Suppressor macrophage treated with lipopolysaccharide for 4 hours (primary cell): ENCODE results near the gene SLC35G6.

Experiments used
- DNase-seq: peaks from one replicate; pipeline ENCODE4 v3.0.0-alpha.2; 2020

The SLC35G6 gene

DNA sequence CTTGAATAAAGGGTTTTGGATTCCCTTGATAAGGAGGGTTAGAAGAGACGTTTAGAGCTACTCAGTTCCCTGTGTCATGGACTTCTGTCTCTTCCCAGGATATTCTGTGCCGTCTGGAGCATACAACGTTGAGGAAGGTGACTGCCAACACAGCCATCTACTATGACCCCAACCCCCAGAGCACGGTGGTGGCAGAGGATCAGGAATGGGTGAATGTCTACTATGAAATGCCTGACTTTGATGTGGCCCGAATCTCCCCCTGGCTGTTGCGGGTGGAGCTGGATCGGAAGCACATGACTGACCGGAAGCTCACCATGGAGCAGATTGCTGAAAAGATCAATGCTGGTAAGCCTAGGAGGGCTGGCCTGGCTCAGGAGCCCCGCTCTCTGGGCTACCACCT is 27.6 kb downstream of the SLC35G6 start:
- no peak for DNase-seq

GRCh38 chr17:7509937-7510336 is 28.7 kb downstream of the SLC35G6 start:
- no peak for DNase-seq

- DNase-seq = no peak
Observed at GRCh38 chr17:7511108-7511507, 29.9 kb downstream of the SLC35G6 start.

DNA sequence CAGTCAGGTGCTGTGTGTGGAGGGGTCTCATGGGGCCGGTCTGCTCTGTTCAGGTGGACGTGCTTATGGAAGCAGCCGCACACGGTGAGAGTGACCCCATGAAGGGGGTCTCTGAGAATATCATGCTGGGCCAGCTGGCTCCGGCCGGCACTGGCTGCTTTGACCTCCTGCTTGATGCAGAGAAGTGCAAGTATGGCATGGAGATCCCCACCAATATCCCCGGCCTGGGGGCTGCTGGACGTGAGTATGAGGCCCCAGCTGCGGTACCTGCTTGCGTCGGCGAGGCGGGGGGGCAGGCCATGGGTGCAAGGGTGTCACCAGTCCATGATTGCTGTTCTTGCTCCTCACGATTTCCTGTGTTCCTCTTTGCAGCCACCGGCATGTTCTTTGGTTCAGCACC is 30.9 kb downstream of the SLC35G6 start:
- no peak for DNase-seq

DNA sequence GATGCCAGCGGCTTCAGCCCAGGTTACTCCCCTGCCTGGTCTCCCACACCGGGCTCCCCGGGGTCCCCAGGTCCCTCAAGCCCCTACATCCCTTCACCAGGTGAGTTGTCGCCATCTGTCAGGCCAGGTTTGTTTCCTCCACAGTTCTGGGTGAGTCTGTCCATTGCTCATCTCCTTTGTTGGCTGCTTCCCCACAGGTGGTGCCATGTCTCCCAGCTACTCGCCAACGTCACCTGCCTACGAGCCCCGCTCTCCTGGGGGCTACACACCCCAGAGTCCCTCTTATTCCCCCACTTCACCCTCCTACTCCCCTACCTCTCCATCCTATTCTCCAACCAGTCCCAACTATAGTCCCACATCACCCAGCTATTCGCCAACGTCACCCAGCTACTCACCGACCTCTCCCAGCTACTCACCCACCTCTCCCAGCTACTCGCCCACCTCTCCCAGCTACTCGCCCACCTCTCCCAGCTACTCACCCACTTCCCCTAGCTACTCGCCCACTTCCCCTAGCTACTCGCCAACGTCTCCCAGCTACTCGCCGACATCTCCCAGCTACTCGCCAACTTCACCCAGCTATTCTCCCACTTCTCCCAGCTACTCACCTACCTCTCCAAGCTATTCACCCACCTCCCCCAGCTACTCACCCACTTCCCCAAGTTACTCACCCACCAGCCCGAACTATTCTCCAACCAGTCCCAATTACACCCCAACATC is 31.7 kb downstream of the SLC35G6 start:
- no peak for DNase-seq

DNA sequence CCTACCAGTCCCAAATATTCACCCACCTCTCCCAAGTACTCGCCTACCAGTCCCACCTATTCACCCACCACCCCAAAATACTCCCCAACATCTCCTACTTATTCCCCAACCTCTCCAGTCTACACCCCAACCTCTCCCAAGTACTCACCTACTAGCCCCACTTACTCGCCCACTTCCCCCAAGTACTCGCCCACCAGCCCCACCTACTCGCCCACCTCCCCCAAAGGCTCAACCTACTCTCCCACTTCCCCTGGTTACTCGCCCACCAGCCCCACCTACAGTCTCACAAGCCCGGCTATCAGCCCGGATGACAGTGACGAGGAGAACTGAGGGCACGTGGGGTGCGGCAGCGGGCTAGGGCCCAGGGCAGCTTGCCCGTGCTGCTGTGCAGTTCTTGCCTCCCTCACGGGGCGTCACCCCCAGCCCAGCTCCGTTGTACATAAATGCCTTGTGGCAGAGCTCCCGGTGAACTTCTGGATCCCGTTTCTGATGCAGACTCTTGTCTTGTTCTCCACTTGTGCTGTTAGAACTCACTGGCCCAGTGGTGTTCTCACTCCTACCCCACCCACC is 32.7 kb downstream of the SLC35G6 start:
- DNase-seq = no peak

- DNase-seq = peak; percentile 73
Observed at GRCh38 chr17:7515911-7516610, 34.8 kb downstream of the SLC35G6 start.

DNA sequence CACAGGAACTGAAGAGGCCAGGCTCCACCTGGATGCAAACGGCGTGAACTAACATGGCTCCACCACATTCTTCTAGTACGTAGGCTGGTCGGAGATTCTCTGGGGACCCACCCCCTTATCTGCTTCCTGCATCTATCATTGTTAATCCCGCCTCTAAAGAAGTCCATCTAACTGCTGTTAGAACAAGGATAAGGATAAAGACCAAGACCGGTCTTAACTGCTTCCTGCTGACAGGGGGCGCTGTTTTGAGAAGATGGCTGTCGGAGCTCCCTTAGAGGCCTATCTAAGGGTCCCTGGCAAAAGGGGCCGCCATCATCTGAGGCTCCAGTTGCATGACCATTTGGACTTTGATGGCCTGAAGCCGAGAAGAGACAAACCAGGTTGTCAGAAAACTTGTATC is 41.8 kb downstream of the SLC35G6 start:
- peak; percentile 57 for DNase-seq

GRCh38 chr17:7528842-7529241 is 47.6 kb downstream of the SLC35G6 start:
- no peak for DNase-seq

GRCh38 chr17:7530023-7530900 is 49.0 kb downstream of the SLC35G6 start:
- DNase-seq = no peak
